ENCODE results near the gene ABI3BP. TPM values are rescaled to one million over a fixed set of nuclear protein-coding genes. Genes with fewer than 3 reads are reported as not detected.

The ABI3BP gene
- total RNA-seq, 1 experiment from 2014 or later = 3.1 TPM

DNA sequence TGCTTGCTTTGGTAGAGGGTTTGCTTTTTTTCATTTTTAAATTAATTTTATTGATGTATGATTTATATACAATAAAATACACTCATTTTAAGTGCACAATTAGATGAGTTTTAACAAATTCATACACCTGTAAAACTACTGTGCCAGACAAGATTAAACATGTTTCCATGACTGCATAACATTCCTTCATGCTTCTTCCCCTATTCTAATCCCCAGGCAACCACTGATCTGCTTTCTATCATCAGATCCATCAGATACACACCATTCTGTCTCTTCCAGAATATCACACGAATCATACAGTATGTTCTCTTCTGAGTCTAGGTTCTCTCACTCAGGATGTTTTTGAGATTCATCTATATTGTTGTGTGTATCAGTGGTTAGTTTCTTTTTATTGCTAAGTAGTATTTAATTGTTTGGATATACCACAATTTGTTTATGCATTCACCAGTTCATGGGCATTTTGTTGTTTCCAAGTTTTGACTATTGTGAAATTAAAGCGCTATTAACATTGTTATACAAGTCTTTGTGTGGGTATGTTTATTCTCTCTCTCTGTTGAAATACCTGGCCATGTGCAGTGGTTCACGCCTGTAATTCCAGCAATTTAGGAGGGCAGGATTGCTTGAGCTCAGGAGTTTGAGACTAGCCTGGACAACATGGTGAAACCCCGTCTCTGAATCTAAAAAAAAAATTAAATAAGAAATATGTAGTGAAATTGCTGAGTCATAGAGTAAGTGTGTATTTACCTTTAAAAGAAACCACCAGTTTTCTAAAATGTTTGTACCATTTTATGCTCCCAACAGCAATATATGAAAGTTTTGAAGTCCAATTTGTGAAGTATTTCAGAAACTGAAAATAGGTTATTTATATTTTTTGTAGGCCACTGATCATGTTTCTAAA, 290.9 kb downstream of the ABI3BP start:
- H3K4me1 Mint-ChIP-seq (ENCODE audit: insufficient read depth, unreplicated experiment) = peaks cover 15% of the 10 kb centered on the region

DNA sequence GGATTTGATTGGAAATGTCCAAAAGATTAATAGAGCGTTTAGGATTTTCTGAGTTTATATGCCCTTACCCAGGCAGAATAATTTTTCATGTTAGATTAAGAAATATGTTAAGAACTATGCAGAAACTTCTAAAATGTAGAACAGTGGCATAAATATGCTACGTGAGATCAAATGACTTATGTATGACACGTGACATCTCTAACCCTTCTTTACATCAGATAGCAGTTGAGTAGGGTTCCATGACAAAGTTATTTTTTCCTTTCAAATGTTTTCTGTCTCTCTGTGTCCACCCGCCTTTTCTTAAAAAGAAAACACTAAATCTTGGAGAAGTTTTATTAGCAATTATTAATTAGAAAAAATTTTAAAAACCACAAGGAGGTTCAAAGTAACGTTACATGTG, 292.5 kb downstream of the ABI3BP start:
- Mint-ChIP-seq H3K4me1 (ENCODE audit: insufficient read depth, unreplicated experiment) (peaks cover 18% of the 10 kb centered on the region), H3K36me3 (ENCODE audit: insufficient read depth, unreplicated experiment) (no peaks in the 10 kb centered on the region), H3K9me3 (ENCODE audit: unreplicated experiment) (no peaks in the 10 kb centered on the region), H3K27ac (ENCODE audit: low read depth, unreplicated experiment) (no peak overlapping the region), H3K27me3 (ENCODE audit: insufficient read depth, unreplicated experiment) (no peaks in the 10 kb centered on the region), H3K4me3 (ENCODE audit: unreplicated experiment) (no peak overlapping the region)
- no peak for DNase-seq (ENCODE audit: unreplicated experiment)
- no TSS peak for BruUV-seq (replicated peaks)
- CTCF ChIA-PET = no interaction called here
- POLR2A ChIA-PET = interaction anchor here (1.0 kb wide), 1 partner anchor 9 kb away, joined by 4 read pairs; no protein-coding TSS in a partner anchor
- intact Hi-C loops (cut with micrococcal nuclease) = no loop called here
- TF ChIP-seq, protein P1, sequence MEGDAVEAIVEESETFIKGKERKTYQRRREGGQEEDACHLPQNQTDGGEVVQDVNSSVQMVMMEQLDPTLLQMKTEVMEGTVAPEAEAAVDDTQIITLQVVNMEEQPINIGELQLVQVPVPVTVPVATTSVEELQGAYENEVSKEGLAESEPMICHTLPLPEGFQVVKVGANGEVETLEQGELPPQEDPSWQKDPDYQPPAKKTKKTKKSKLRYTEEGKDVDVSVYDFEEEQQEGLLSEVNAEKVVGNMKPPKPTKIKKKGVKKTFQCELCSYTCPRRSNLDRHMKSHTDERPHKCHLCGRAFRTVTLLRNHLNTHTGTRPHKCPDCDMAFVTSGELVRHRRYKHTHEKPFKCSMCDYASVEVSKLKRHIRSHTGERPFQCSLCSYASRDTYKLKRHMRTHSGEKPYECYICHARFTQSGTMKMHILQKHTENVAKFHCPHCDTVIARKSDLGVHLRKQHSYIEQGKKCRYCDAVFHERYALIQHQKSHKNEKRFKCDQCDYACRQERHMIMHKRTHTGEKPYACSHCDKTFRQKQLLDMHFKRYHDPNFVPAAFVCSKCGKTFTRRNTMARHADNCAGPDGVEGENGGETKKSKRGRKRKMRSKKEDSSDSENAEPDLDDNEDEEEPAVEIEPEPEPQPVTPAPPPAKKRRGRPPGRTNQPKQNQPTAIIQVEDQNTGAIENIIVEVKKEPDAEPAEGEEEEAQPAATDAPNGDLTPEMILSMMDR (IDR thresholded peaks at IDR 0.05; ENCODE audit: unreplicated experiment) = no peak

More for the DNA sequence above, 290.9 kb downstream of the ABI3BP start:
- Mint-ChIP-seq H3K27me3 (ENCODE audit: insufficient read depth, unreplicated experiment) (no peaks in the 10 kb centered on the region), H3K36me3 (ENCODE audit: insufficient read depth, unreplicated experiment) (no peaks in the 10 kb centered on the region), H3K9me3 (ENCODE audit: unreplicated experiment) (no peaks in the 10 kb centered on the region), H3K4me3 (ENCODE audit: unreplicated experiment) (no peak overlapping the region), H3K27ac (ENCODE audit: low read depth, unreplicated experiment) (peak overlapping the region; percentile 92)
- ChIA-PET CTCF (interaction anchor here (0.6 kb wide), 2 partner anchors 62 to 102 kb away, joined by 3 read pairs; no protein-coding TSS in a partner anchor), POLR2A (interaction anchor here (1.1 kb wide), 2 partner anchors 9 to 35 kb away, joined by 3 to 6 read pairs; no protein-coding TSS in a partner anchor)
- TF ChIP-seq, protein P1 (IDR thresholded peaks at IDR 0.05; ENCODE audit: unreplicated experiment) = no peak
- intact Hi-C loops (cut with micrococcal nuclease) = no loop called here
- DNase-seq (ENCODE audit: unreplicated experiment) = peak; percentile 23
- BruUV-seq (replicated peaks) = no TSS peak
